Activated T-cell treated with anti-CD3 and anti-CD28 coated beads, Interleukin-2, amount 50 U/mL, for 24 hours (primary cell): Measurements from ENCODE around the gene PBX1.

ENCODE experiments used
- DNase-seq: peaks from one replicate; pipeline ENCODE4 v3.0.0-alpha.2; 2020
- H3K27ac Mint-ChIP-seq: 2 replicates; pipeline ENCODE4 v1.8.0; 2020; ENCODE audit warnings: mild to moderate bottlenecking, mixed read lengths
- H3K27me3 Mint-ChIP-seq: 2 replicates; pipeline ENCODE4 v1.8.0; 2020; ENCODE audit warnings: mixed read lengths
- H3K36me3 Mint-ChIP-seq: 2 replicates; pipeline ENCODE4 v1.8.0; 2020; ENCODE audit warnings: low read depth, mixed read lengths
- H3K4me1 Mint-ChIP-seq: 2 replicates; pipeline ENCODE4 v1.8.0; 2020; ENCODE audit warnings: low read depth, mixed read lengths
- H3K4me3 Mint-ChIP-seq: 2 replicates; pipeline ENCODE4 v1.8.0; 2020; ENCODE audit warnings: mild to moderate bottlenecking, moderate library complexity, mixed read lengths
- H3K9me3 Mint-ChIP-seq: 2 replicates; pipeline ENCODE4 v1.8.0; 2020; ENCODE audit warnings: mixed read lengths

Gene PBX1

GRCh38 chr1:164868990-164869389 lies 310.0 kb downstream of the PBX1 start:
- DNase-seq = no peak
- no peaks in the 10 kb centered on the region for H3K27me3 Mint-ChIP-seq
- H3K36me3 Mint-ChIP-seq = no peaks in the 10 kb centered on the region
- no peaks in the 10 kb centered on the region for H3K4me1 Mint-ChIP-seq
- H3K27ac Mint-ChIP-seq = no peak overlapping the region
- H3K4me3 Mint-ChIP-seq = no peak overlapping the region
- no peaks in the 10 kb centered on the region for H3K9me3 Mint-ChIP-seq

- no peak overlapping the region for H3K27ac Mint-ChIP-seq
- no peaks in the 10 kb centered on the region for H3K4me1 Mint-ChIP-seq
- DNase-seq = no peak
- H3K4me3 Mint-ChIP-seq = no peak overlapping the region
- H3K36me3 Mint-ChIP-seq = no peaks in the 10 kb centered on the region
- H3K9me3 Mint-ChIP-seq = no peaks in the 10 kb centered on the region
- no peaks in the 10 kb centered on the region for H3K27me3 Mint-ChIP-seq
These were observed 316.5 kb downstream of the PBX1 start for GRCh38 chr1:164875518-164875917.

DNA sequence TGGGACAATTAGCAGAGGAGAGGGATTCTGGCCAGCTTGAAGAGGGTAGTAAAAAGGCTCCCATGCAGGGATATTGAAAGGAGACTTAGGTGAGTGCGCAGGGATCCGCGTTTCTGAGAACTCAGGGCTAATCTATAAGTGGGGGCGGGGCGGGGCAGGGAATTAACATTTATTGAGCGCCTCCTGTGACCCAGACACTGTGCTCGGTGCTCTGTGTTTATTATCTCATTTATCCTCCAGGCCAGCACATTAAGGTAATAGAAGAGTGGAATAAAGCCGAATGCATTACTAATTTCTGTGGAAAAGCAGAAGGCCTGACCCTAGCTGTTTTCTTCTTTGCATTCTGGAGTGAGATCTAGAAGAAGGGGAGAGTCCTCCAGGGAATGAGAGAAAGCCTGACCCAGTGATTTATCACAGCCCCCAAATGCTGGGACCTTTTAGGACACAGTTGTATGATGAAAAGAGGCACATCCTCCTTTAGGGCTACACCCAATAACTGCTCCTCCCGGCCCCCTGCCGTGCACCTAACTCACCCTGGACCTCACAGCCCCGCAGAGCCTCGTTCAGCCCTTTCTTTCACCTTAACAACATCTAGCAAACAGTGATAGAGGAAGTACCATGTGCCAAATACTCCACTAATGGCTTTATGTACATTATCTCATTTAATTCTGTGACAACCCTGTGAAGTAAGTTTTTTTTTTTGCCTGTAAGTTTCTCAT lies 317.6 kb downstream of the PBX1 start:
- Mint-ChIP-seq H3K4me1 (no peaks in the 10 kb centered on the region), H3K4me3 (no peak overlapping the region), H3K27me3 (no peaks in the 10 kb centered on the region), H3K36me3 (no peaks in the 10 kb centered on the region), H3K27ac (no peak overlapping the region), H3K9me3 (no peaks in the 10 kb centered on the region)
- no peak for DNase-seq

DNA sequence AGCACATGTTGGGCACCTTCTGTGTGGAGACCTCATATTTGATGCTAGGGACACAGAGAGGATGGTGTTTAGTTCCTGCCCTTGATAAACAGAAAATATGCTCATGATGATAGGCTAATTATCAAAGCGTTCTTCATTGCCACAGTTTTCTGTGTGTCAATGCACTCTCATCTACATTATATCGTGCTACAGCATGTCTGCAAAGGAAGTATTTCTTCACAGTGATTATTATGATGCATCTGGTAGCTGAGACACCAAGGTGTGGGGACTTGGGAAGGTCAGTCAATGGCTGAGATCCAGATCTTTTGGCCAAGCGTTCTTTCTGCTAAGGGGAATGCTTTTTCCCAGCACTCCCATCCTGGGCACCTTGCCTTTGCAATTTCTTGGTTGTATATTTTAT lies 321.2 kb downstream of the PBX1 start:
- H3K27me3 Mint-ChIP-seq = no peaks in the 10 kb centered on the region
- H3K9me3 Mint-ChIP-seq = no peaks in the 10 kb centered on the region
- H3K4me1 Mint-ChIP-seq = no peaks in the 10 kb centered on the region
- DNase-seq = no peak
- no peak overlapping the region for H3K27ac Mint-ChIP-seq
- no peaks in the 10 kb centered on the region for H3K36me3 Mint-ChIP-seq
- H3K4me3 Mint-ChIP-seq = no peak overlapping the region

DNA sequence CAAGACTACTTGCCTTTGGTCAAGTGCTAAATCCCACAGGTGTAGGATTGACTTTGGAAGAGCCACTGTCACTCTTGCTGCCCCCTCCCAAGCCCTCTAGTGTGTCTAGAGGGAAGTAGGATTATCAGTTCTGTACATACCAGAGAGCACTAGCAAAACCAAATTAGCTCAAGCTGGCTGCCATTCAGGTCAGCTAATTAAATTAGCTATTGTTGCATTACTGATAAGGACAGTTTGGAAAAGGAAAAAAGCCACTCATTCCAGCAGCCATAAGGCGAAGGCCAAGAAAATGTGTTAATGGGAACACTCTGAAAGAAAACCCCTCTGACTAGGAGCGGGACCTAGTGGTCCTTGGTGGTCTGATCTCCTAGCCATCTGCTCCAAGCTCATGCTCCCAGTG lies 321.7 kb downstream of the PBX1 start:
- no peak overlapping the region for H3K4me3 Mint-ChIP-seq
- no peaks in the 10 kb centered on the region for H3K36me3 Mint-ChIP-seq
- H3K4me1 Mint-ChIP-seq = no peaks in the 10 kb centered on the region
- no peak overlapping the region for H3K27ac Mint-ChIP-seq
- H3K27me3 Mint-ChIP-seq = no peaks in the 10 kb centered on the region
- no peaks in the 10 kb centered on the region for H3K9me3 Mint-ChIP-seq
- no peak for DNase-seq

DNA sequence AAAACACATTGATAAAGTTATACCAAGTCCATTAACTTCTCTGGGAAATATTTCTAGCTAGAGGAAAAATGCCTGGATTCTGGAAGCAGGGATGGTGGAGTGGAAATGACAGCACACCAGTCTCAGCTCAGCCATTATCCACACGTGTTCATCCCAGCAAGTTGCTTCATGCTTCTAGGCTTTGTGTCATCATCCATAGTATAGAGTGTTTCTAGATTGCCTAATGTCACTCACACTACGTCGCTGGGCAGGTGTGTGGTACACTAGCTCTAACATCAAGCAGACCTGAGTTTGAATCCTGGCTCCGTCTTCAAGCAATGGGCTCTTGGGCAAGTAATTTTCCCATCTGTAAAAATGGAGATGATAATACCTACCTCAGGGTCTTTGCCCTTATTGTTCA lies 326.3 kb downstream of the PBX1 start:
- H3K27ac Mint-ChIP-seq = no peak overlapping the region
- no peaks in the 10 kb centered on the region for H3K4me1 Mint-ChIP-seq
- H3K4me3 Mint-ChIP-seq = no peak overlapping the region
- no peaks in the 10 kb centered on the region for H3K36me3 Mint-ChIP-seq
- H3K9me3 Mint-ChIP-seq = peaks cover 2% of the 10 kb centered on the region
- DNase-seq = no peak
- H3K27me3 Mint-ChIP-seq = no peaks in the 10 kb centered on the region

DNA sequence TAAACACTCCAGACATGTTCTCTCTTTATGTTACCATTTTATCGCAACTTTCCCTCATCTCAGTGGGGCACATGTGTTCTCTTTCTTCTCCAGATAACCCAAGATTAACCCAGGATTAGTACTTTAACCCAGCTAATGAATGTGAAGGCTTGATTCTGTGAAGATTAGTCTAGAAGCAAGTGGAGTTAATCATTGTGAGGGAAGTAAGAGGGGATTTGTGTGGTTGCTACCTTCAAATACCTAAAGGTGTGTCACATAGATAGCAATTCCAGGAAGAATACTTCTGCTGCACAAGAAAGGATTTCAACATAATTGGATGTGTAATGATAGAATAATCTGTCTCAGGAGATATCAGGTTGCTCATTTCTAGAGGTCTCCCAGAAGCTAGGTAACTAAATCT lies 327.1 kb downstream of the PBX1 start:
- no peaks in the 10 kb centered on the region for H3K27me3 Mint-ChIP-seq
- no peak overlapping the region for H3K4me3 Mint-ChIP-seq
- H3K4me1 Mint-ChIP-seq = no peaks in the 10 kb centered on the region
- DNase-seq = no peak
- no peak overlapping the region for H3K27ac Mint-ChIP-seq
- H3K9me3 Mint-ChIP-seq = peaks cover 5% of the 10 kb centered on the region
- H3K36me3 Mint-ChIP-seq = no peaks in the 10 kb centered on the region

DNA sequence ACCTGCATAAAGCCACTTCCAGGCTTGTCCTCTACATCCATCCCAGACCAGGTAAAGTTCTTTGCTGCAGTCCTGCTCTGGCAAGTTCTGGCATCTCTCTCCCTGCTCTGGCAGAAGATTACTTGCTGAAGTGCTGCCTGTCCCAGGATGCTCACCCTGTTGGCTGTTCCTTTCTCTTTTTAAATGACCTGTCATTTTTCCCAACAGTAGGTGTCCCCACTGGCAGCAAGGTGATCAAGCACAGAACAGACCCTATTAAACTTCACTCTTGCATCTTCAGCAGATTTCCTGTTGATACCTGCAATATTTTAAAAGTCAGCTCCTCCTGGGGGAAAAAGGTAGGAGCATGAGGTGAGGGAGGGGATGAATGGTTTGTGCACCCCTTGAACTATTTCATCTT lies 332.6 kb downstream of the PBX1 start:
- no peaks in the 10 kb centered on the region for H3K4me1 Mint-ChIP-seq
- H3K27ac Mint-ChIP-seq = no peak overlapping the region
- peaks cover 2% of the 10 kb centered on the region for H3K27me3 Mint-ChIP-seq

GRCh38 chr1:164895026-164895912 lies 336.3 kb downstream of the PBX1 start:
- Mint-ChIP-seq H3K27me3 (peaks cover 2% of the 10 kb centered on the region), H3K27ac (no peak overlapping the region), H3K4me1 (no peaks in the 10 kb centered on the region), H3K9me3 (peaks cover 4% of the 10 kb centered on the region), H3K4me3 (no peak overlapping the region), H3K36me3 (no peaks in the 10 kb centered on the region)
- DNase-seq = no peak

More for the DNA sequence above, 332.6 kb downstream of the PBX1 start:
- no peak for DNase-seq
- H3K4me3 Mint-ChIP-seq = no peak overlapping the region
- H3K9me3 Mint-ChIP-seq = peaks cover 5% of the 10 kb centered on the region
- no peaks in the 10 kb centered on the region for H3K36me3 Mint-ChIP-seq

- Mint-ChIP-seq H3K36me3 (no peaks in the 10 kb centered on the region), H3K9me3 (peaks cover 2% of the 10 kb centered on the region), H3K4me1 (no peaks in the 10 kb centered on the region), H3K27ac (no peak overlapping the region), H3K27me3 (no peaks in the 10 kb centered on the region), H3K4me3 (no peak overlapping the region)
- no peak for DNase-seq
These were observed 342.0 kb downstream of the PBX1 start for GRCh38 chr1:164901031-164901430.
